ENCODE measurements around the gene MYMX.

MYMX gene

DNA sequence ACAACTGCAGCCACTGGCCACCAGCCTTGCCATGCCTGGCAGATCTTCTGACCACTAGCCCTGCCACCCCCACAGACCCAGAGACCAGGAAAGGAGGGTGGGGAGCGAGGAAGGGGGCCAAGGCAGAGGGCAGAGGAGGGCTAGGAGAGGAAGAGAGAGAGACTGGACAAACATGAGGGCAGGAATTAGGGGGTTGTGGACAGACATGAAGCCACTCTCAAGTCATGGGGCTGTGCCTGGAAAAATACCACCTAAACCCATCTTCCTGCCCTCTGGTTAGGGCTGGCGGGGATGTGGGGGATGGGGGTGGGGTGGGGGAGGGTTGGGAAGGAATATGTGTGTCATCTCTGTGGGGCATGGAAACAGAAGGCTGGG, 5.2 kb downstream of the MYMX start:
- FAIRE-seq (no peak), DNase-seq (ENCODE audit: insufficient read length) (no peak)
- TF ChIP-seq TAF1 (IDR thresholded peaks at IDR 0.05; ENCODE audit: borderline replicate concordance, low read depth, low read length), result no peak
- no peak for TF ChIP-seq POLR2AphosphoS5 (IDR thresholded peaks at IDR 0.05; ENCODE audit: low read depth, low read length)
- no peak for TF ChIP-seq POLR2A (IDR thresholded peaks at IDR 0.05; ENCODE audit: low read depth, low read length)

DNA sequence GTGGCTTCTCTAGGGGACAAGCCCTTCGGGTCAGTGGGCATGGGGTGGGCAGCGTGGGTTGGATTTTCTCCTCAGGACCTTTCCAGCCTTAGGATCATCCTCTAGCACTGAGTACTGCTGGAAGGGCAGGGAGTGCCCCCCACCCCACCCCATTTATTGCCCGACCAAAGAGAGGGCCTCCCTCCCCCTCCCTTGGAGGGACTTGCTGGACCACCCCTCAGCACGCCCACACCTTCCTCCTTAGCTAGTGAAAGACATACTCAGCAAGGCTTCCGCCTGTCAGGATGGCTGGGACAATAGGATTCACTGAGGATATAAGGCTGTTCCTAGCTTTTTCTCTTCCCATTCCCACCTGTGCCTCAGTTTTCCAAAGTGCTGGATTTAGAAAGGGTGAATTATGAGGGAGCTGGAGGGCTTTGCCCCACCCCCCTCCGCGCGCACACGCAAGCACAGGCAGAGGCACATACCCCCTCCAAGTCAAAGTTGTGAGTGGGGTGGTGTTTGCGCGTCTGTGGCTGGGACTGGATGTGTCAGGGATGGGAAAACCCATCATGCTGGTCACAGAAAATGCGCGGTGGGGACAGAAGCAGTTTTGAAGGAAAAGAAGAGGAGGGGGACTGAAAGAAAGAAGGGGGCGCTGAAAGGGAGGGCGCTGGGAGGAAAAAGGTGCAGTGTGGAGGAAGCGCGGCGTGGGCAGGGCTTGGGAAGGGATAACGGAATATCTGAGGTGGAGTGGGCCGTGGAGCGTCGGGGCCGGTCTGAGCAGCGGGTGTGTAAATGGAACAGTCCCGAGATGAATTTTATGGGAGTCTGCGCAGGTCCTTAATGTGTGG, 6.0 kb downstream of the MYMX start:
- TF ChIP-seq TAF1 (IDR thresholded peaks at IDR 0.05; ENCODE audit: borderline replicate concordance, low read depth, low read length) (no peak), POLR2AphosphoS5 (IDR thresholded peaks at IDR 0.05; ENCODE audit: low read depth, low read length) (no peak), POLR2A (IDR thresholded peaks at IDR 0.05; ENCODE audit: low read depth, low read length) (no peak)
- DNase-seq (ENCODE audit: insufficient read length) (no peak), FAIRE-seq (no peak)

DNA sequence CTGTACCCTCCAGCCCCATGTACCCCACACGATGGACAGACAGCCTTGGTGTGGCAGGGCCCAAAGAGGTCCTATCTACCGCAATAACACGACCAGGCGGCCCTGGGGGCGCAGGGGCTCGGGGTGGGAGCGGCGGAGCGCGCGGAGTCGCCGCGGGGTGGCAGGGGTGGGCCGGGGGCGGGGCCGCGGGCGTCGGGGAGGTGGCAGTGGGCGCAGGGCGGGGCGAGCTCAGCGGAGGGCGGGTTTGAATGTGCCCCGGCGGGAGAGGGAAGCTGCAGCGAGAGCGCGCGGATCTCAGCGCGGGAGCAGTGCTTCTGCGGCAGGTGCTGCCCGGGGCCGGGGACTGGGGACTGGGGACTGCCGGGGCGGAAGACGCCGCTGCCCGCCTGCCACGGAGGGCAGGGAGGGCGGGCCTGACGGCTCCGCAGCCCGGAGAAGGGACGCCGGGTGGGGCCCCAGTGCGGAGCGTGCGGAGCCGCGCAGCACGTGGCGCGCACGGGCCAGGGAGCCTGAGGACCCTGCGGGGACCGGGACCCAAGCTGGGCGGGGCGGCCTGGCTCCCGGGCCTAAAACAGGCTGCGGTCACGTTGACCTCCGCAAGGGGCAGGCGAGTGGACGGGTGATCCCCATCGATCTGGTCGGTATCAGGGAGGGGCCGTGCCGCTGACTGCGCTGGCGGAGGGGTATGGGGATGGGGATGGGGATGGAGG, 6.7 kb downstream of the MYMX start, which contains the start of gene SLC29A1:
SLC29A1 (plus strand) TSS at position 277 of the 710 bp plus-strand sequence. CDS start 3,719 bp downstream, outside the sequence.
- FAIRE-seq, result peak; percentile 67
- peak; percentile 93 for DNase-seq (ENCODE audit: insufficient read length)
- TF ChIP-seq POLR2A (IDR thresholded peaks at IDR 0.05; ENCODE audit: low read depth, low read length) (peak; percentile 68), POLR2AphosphoS5 (IDR thresholded peaks at IDR 0.05; ENCODE audit: low read depth, low read length) (peak; percentile 36), TAF1 (IDR thresholded peaks at IDR 0.05; ENCODE audit: borderline replicate concordance, low read depth, low read length) (0 out of 2 replicates have a peak, but pooled peaks have one; percentile 20)

DNA sequence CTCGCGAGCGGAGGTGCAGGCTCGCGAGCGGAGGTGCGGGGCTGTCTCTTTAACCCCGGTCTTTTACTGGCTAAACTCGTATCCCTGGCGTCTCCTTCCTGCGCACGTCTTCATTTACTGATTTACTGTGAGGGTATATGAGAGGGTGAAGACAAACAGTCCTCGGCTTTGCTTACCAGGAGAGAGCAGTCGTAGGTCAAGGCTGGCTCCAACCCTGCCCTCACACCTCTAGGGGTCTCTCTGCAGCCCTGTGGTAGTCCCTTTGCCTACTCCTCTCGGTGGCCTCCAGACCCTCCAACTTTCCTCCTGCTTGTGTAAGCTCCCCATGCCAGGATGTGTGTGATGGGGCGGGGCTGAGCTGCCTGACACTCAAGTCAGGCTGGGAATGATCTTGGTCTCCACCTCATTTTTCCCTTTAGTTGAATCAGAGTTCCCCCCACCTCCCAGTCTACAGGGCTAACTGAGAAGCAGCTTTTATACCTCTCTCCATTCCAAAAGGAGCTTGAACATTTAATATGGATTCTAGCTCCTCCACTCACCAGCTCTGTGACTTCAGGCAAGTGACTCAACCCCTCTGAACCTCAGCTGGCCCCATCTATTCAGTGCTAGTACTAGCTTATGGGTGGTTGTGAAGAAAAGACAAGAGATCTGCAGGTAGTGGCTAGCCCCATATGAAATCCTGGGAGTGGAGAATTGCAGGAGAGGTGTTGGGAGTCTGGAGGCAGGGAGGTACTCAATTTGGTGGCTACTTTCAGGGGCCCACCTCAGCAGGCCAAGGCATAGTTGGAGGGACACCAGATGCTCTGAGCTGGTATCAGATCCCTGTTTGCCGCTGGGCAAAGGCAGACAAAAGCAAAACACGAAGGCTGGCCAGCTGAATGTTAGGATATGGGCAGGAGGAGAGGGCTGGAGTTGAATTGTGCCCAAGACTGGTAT, 7.6 kb downstream of the MYMX start:
- TF ChIP-seq POLR2AphosphoS5 (IDR thresholded peaks at IDR 0.05; ENCODE audit: low read depth, low read length) (peak; percentile 2; the same call in 1 of the 2 replicates), TAF1 (IDR thresholded peaks at IDR 0.05; ENCODE audit: borderline replicate concordance, low read depth, low read length) (no peak)
- no peak for DNase-seq (ENCODE audit: insufficient read length)
- peak; percentile 71 for FAIRE-seq

DNA sequence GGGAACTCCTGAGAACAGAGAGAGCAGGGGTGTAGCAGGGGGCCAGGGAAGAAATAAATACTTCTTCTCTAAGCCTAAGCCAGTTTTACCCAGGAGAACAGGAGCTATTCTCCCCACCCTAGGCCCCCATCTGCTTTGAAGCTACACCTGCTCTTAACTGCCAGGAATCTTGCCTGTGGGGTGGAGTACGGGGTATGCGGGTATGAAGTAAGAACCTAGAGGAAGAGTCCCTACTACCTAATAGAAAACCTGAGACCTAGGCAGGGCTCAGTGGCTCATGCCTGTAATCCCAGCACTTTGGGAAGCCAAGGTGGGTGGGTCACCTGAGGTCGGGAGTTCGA, 8.2 kb downstream of the MYMX start:
- FAIRE-seq, result no peak
- no peak for TF ChIP-seq POLR2A (IDR thresholded peaks at IDR 0.05; ENCODE audit: low read depth, low read length)
- TF ChIP-seq POLR2AphosphoS5 (IDR thresholded peaks at IDR 0.05; ENCODE audit: low read depth, low read length), result no peak
- TF ChIP-seq TAF1 (IDR thresholded peaks at IDR 0.05; ENCODE audit: borderline replicate concordance, low read depth, low read length), result no peak
- DNase-seq (ENCODE audit: insufficient read length), result no peak

DNA sequence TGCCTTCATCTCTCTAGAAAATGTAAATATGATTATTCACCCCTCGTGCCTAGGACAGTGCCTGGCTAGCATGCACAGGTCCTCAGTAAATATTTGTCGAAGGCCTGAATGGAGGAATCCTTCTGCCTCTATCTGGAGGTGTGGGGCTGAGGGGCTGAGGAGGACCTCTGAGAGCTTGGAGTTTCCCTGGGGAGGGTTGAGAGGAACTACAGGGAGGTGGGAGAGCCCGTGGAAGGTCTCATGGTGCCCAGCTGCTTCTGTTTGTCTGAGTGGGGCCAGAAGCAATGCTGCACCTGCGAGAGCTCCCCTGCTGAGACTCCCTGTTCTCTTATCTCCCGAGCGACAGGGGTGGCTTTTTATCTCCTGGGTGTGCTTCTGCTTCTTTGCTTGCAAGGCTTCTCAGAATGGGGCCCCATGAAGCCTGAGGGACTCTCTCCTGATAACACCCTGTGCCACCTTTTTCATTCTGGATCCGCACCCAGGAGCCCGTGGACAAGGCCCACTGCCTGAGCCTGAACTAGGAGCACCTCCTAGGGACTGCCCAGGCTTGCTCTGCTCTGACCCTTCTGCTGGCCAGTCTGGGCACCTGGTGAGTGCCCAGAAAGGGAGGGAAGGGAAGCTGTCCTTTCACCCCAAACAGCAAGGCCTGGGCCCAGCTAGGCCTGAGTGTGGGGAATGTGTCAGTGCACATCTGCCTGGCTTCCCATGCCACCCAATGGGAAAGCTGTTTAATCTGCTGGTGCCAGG, 9.0 kb downstream of the MYMX start:
- TF ChIP-seq POLR2A (IDR thresholded peaks at IDR 0.05; ENCODE audit: low read depth, low read length) (no peak), POLR2AphosphoS5 (IDR thresholded peaks at IDR 0.05; ENCODE audit: low read depth, low read length) (no peak), TAF1 (IDR thresholded peaks at IDR 0.05; ENCODE audit: borderline replicate concordance, low read depth, low read length) (no peak)
- FAIRE-seq (no peak), DNase-seq (ENCODE audit: insufficient read length) (no peak)

DNA sequence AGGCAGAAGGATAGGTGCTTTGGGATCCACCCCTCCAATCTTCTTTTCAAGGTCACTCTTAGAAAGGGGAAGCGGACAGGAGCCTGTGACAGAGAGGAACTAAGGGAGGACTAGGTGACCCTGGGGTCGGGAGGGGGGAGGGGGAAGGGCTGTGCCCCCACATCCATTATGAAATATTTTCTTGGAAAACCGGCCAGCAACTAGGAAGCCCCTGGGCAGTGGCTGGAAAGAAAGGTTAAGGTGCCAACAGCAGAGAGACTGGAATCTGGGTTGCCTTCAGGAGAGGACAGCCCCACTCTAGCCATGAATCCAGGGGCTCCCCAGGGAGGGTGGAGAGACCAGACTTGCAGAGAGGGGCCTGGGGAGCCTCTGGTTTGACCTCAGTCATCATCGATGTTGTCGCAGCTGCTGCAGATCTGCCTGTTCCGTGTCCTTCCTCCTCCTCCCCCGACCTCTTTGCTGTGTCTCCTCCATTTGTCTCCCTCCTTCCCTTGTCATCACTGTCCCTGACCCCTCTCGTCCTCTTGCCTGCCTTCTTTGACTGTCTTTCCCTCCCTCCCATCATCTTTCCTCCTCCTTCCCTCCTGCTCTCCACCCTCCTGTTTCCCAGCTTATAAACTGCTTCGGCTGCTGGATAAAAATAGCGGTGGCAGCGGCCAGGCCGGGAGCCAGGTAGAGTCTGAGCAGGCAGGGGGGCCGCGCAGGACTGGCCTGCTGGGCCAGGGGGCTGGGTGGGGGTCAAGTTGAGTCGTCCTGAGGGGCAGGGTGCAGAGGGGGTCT, 9.8 kb downstream of the MYMX start:
- FAIRE-seq (no peak), DNase-seq (ENCODE audit: insufficient read length) (no peak)
- no peak for TF ChIP-seq TAF1 (IDR thresholded peaks at IDR 0.05; ENCODE audit: borderline replicate concordance, low read depth, low read length)
- TF ChIP-seq POLR2A (IDR thresholded peaks at IDR 0.05; ENCODE audit: low read depth, low read length), result no peak
- TF ChIP-seq POLR2AphosphoS5 (IDR thresholded peaks at IDR 0.05; ENCODE audit: low read depth, low read length), result no peak

DNA sequence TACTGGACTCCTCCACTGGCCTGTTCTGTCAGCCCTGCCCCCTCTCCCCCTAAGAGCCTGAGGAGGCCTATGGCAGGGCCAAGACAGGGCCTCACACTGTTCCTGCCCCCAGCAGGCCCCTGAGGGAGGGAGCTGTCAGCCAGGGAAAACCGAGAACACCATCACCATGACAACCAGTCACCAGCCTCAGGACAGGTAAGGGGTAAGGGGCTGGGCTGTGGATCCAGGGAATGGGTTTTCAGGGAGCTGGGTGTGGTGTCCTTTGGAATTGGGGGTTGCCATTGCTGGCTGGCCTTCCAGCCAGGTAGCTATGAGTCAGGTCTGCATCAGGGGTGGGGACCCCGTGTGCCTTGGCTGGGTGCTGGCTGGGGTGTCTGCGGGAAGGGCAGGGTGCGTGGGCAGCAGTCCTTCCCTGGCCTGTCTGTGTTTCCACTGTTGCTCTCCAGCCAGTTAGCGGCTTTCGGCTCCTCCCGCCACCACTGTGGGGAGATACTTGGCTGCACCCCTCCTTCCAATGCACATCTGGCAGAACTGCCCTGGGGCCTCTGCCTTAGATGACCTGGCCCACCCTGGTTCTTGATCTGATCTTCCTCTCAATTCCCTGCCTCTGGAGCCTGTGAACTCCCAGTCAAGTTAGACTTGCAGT, 10.5 kb downstream of the MYMX start:
- DNase-seq (ENCODE audit: insufficient read length), result no peak
- no peak for TF ChIP-seq TAF1 (IDR thresholded peaks at IDR 0.05; ENCODE audit: borderline replicate concordance, low read depth, low read length)
- TF ChIP-seq POLR2AphosphoS5 (IDR thresholded peaks at IDR 0.05; ENCODE audit: low read depth, low read length), result no peak
- TF ChIP-seq POLR2A (IDR thresholded peaks at IDR 0.05; ENCODE audit: low read depth, low read length), result no peak
- FAIRE-seq, result no peak

DNA sequence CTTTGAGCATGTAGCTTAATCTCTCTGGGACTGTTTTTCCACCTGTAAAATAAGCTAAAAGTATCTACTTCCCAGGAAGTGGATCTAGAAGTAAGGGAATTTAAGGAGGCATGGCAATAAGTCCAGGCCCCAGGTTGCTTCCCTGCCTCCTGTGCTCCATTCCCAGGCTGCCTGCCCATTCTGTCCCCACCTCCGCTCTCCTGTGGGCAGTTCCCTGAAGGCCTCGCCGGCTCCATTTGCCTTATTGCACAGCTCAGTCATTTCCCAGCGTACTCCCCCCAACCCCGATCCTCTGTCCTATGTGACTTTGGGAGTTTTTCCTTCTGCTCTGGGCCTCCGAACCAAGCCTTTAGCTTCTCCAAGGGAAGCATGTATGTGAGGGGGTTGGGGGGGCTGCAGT, 11.3 kb downstream of the MYMX start:
- DNase-seq (ENCODE audit: insufficient read length) (no peak), FAIRE-seq (no peak)
- TF ChIP-seq POLR2AphosphoS5 (IDR thresholded peaks at IDR 0.05; ENCODE audit: low read depth, low read length) (no peak), POLR2A (IDR thresholded peaks at IDR 0.05; ENCODE audit: low read depth, low read length) (no peak), TAF1 (IDR thresholded peaks at IDR 0.05; ENCODE audit: borderline replicate concordance, low read depth, low read length) (no peak)

Measured in GM12892 (cell line).